ENCODE data around the gene TTBK2.

The TTBK2 gene

GRCh38 chr15:42744195-42744594, 176.4 kb downstream of the TTBK2 start:
- no peaks in the 10 kb centered on the region for H3K9me3 ChIP-seq (ENCODE audit: severe bottlenecking)
- no peak for ATAC-seq (ENCODE audit: low read depth)
- DNase-seq (ENCODE audit: low spot score), result no peak
- H3K4me3 ChIP-seq (ENCODE audit: severe bottlenecking), result no peak overlapping the region
- H3K27me3 ChIP-seq (ENCODE audit: insufficient read depth, poor library complexity, severe bottlenecking), result no peaks in the 10 kb centered on the region
- TF ChIP-seq, protein P1, sequence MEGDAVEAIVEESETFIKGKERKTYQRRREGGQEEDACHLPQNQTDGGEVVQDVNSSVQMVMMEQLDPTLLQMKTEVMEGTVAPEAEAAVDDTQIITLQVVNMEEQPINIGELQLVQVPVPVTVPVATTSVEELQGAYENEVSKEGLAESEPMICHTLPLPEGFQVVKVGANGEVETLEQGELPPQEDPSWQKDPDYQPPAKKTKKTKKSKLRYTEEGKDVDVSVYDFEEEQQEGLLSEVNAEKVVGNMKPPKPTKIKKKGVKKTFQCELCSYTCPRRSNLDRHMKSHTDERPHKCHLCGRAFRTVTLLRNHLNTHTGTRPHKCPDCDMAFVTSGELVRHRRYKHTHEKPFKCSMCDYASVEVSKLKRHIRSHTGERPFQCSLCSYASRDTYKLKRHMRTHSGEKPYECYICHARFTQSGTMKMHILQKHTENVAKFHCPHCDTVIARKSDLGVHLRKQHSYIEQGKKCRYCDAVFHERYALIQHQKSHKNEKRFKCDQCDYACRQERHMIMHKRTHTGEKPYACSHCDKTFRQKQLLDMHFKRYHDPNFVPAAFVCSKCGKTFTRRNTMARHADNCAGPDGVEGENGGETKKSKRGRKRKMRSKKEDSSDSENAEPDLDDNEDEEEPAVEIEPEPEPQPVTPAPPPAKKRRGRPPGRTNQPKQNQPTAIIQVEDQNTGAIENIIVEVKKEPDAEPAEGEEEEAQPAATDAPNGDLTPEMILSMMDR (IDR thresholded peaks at IDR 0.05; ENCODE audit: poor library complexity, severe bottlenecking), result no peak
- H3K27ac ChIP-seq (ENCODE audit: poor library complexity, severe bottlenecking), result no peak overlapping the region
- H3K36me3 ChIP-seq (ENCODE audit: low read depth), result peaks cover 35% of the 10 kb centered on the region
- no peaks in the 10 kb centered on the region for H3K4me1 ChIP-seq (ENCODE audit: insufficient read depth, poor library complexity, severe bottlenecking)

DNA sequence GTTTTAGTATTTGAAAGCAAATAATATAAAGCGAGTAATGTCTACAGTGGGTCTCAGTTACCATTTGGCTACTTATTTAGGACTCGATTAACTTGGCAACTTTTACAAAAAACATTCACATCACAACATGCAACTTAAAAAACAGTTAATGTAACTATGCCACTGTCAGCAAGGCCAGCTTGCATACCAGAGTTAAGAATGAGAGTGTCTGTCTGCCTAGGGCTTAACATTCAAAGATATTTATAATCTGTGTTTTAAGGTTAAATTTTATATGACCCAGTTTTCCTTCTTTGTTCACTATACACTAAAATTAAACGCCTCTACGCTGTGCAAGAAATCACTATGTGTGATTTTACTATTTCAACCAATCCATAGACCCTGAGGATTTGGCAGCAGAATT, 178.4 kb downstream of the TTBK2 start:
- no peak for DNase-seq (ENCODE audit: low spot score)
- Histone ChIP-seq H3K9me3 (ENCODE audit: severe bottlenecking) (no peaks in the 10 kb centered on the region), H3K27ac (ENCODE audit: poor library complexity, severe bottlenecking) (no peak overlapping the region), H3K4me3 (ENCODE audit: severe bottlenecking) (no peak overlapping the region), H3K27me3 (ENCODE audit: insufficient read depth, poor library complexity, severe bottlenecking) (no peaks in the 10 kb centered on the region), H3K4me1 (ENCODE audit: insufficient read depth, poor library complexity, severe bottlenecking) (peaks cover 3% of the 10 kb centered on the region), H3K36me3 (ENCODE audit: low read depth) (peaks cover 35% of the 10 kb centered on the region)
- TF ChIP-seq, protein P1 (IDR thresholded peaks at IDR 0.05; ENCODE audit: poor library complexity, severe bottlenecking), result no peak
- no peak for ATAC-seq (ENCODE audit: low read depth)

- H3K4me3 ChIP-seq (ENCODE audit: severe bottlenecking), result no peak overlapping the region
- no peak for ATAC-seq (ENCODE audit: low read depth)
- H3K9me3 ChIP-seq (ENCODE audit: severe bottlenecking), result no peaks in the 10 kb centered on the region
- H3K36me3 ChIP-seq (ENCODE audit: low read depth), result peaks cover 35% of the 10 kb centered on the region
- peaks cover 3% of the 10 kb centered on the region for H3K4me1 ChIP-seq (ENCODE audit: insufficient read depth, poor library complexity, severe bottlenecking)
- DNase-seq (ENCODE audit: low spot score), result no peak
- H3K27me3 ChIP-seq (ENCODE audit: insufficient read depth, poor library complexity, severe bottlenecking), result no peaks in the 10 kb centered on the region
- no peak overlapping the region for H3K27ac ChIP-seq (ENCODE audit: poor library complexity, severe bottlenecking)
- TF ChIP-seq, protein P1 (IDR thresholded peaks at IDR 0.05; ENCODE audit: poor library complexity, severe bottlenecking), result no peak
Measured at GRCh38 chr15:42741710-42742109, 178.9 kb downstream of the TTBK2 start.

DNA sequence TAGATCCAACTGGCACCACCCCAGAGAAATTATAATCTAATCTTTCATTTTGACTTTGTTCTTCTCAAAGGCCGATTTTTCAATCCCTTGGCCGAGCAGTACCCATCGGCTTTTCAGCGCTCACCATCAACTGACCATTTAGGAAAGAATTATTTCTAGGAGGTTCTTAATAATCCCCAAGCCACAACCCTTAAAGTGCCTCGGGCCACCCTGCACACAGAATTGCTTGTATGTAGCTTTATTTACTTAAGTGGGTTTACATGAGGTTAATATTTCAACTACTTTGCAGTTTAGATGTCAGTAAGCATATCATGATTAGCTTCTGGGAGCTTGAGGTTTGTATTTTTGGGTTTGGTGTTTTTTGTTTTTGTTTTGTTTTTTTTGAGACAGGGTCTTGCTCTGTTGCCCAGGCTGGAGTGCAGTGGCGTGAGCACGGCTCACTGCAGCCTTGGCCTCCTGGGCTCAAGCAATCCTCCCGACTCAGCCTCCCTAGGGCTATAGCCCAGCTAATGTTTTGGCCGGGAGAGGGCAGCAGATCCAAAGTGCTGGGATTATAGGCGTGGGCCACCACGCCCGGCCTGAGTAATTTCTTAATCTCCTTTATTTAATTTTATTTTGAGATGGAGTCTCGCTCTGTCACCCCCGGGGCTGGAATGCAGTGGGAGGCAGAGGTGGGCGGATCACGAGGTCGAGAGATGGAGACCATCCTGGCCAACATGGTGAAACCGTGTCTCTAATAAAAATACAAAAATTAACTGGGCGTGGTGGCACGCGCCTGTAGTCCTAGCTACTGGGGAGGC, 182.8 kb downstream of the TTBK2 start:
- Histone ChIP-seq H3K27me3 (ENCODE audit: insufficient read depth, poor library complexity, severe bottlenecking) (no peaks in the 10 kb centered on the region), H3K9me3 (ENCODE audit: severe bottlenecking) (no peaks in the 10 kb centered on the region), H3K36me3 (ENCODE audit: low read depth) (peaks cover 32% of the 10 kb centered on the region), H3K27ac (ENCODE audit: poor library complexity, severe bottlenecking) (peak overlapping the region; percentile 20), H3K4me3 (ENCODE audit: severe bottlenecking) (peak overlapping the region; percentile 84), H3K4me1 (ENCODE audit: insufficient read depth, poor library complexity, severe bottlenecking) (peaks cover 3% of the 10 kb centered on the region)
- TF ChIP-seq, protein P1 (IDR thresholded peaks at IDR 0.05; ENCODE audit: poor library complexity, severe bottlenecking), result peak; percentile 89
- 0 out of 3 replicates have a peak, but pooled peaks have one; percentile 12 for ATAC-seq (ENCODE audit: low read depth)
- DNase-seq (ENCODE audit: low spot score), result peak; percentile 53
